IMR-90 (cell line): Measurements from ENCODE around the gene DOK1. TPM values are rescaled to one million over a fixed set of nuclear protein-coding genes. Genes with fewer than 3 reads are reported as not detected.

ENCODE experiments used
- ATAC-seq: fragments of 200-7000 bp; cut with Tn5 transposase; 2 replicates; pipeline ENCODE4 v1.9.1; 2020; ENCODE audit warnings: low read depth, mild to moderate bottlenecking, moderate library complexity
- BruUV-seq: library from RNA; stranded (reverse); fragments of 400-500 nt; replicated peaks from 2 replicates; lab custom pipeline; 2021; lab: Mats Ljungman, UMichigan
- CTCF ChIA-PET: fragments of 300-600 bp; formaldehyde crosslinking; extraction: SDS; loops from one replicate; lab custom pipeline; 2021; ENCODE audit warnings: antibody characterized with exemption; lab: Yijun Ruan, JAX
- POLR2A ChIA-PET: fragments of 300-600 bp; sonication (Branson Sonifier 250); formaldehyde crosslinking; loops from one replicate; lab custom pipeline; 2022; ENCODE audit warnings: antibody characterized with exemption; ENCODE audit not compliant: unreplicated experiment; lab: Charles Lee
- DNase-seq: peaks from one replicate; pipeline ENCODE4 v3.0.0; 2013
- H2AFZ ChIP-seq: replicated peaks from 2 replicates; pipeline ENCODE3; 2013; ENCODE audit warnings: low read length, mild to moderate bottlenecking; ENCODE audit not compliant: poor library complexity
- H2AK5ac ChIP-seq: 2 replicates; pipeline ENCODE4 v1.6.1; 2013; ENCODE audit warnings: low read depth, low read length, inconsistent platforms
- H2AK9ac ChIP-seq: replicated peaks from 2 replicates; pipeline ENCODE3; 2013; ENCODE audit warnings: mild to moderate bottlenecking, low read depth, low read length, moderate library complexity; ENCODE audit not compliant: poor library complexity
- H2BK120ac ChIP-seq: 2 replicates; pipeline ENCODE4 v1.6.1; 2013; ENCODE audit warnings: low read depth, low read length, inconsistent platforms
- H2BK15ac ChIP-seq: 3 replicates; pipeline ENCODE4 v1.6.1; 2013; ENCODE audit warnings: low read depth, low read length, inconsistent platforms
- H2BK20ac ChIP-seq: 2 replicates; pipeline ENCODE4 v1.6.1; 2013; ENCODE audit warnings: low read depth, mild to moderate bottlenecking, inconsistent platforms, low read length, moderate library complexity
- H2BK5ac ChIP-seq: 2 replicates; pipeline ENCODE4 v1.6.1; 2013; ENCODE audit warnings: mild to moderate bottlenecking, low read depth, low read length, inconsistent platforms; ENCODE audit not compliant: poor library complexity, severe bottlenecking
- H3K14ac ChIP-seq: replicated peaks from 2 replicates; pipeline ENCODE4 v1.6.1; 2013; ENCODE audit warnings: low read depth, low read length, inconsistent platforms
- H3K18ac ChIP-seq: 2 replicates; pipeline ENCODE4 v1.6.1; 2013; ENCODE audit warnings: low read depth, low read length, control low read depth
- H3K23ac ChIP-seq: 2 replicates; pipeline ENCODE4 v1.6.1; 2013; ENCODE audit warnings: low read depth, low read length, inconsistent platforms
- H3K27ac ChIP-seq: 2 replicates; pipeline ENCODE4 v1.5.1; 2013; ENCODE audit warnings: mild to moderate bottlenecking, control low read depth, low read length; ENCODE audit not compliant: insufficient read depth
- H3K27me3 ChIP-seq: 2 replicates; pipeline ENCODE4 v1.6.1; 2013; ENCODE audit warnings: low read length; ENCODE audit not compliant: control insufficient read depth, insufficient read depth
- H3K36me3 ChIP-seq: 2 replicates; pipeline ENCODE4 v1.6.1; 2013; ENCODE audit warnings: low read length, mixed read lengths; ENCODE audit not compliant: control insufficient read depth, insufficient read depth
- H3K4ac ChIP-seq: 2 replicates; pipeline ENCODE4 v1.6.1; 2013; ENCODE audit warnings: low read depth, low read length, inconsistent platforms
- H3K4me1 ChIP-seq: 2 replicates; pipeline ENCODE4 v1.6.1; 2013; ENCODE audit warnings: low read length, mixed read lengths; ENCODE audit not compliant: control insufficient read depth, insufficient read depth
- H3K4me2 ChIP-seq: 2 replicates; pipeline ENCODE4 v1.6.1; 2013; ENCODE audit warnings: low read depth, mild to moderate bottlenecking, control low read depth, low read length, moderate library complexity
- H3K4me3 ChIP-seq: 2 replicates; pipeline ENCODE4 v1.5.1; 2013; ENCODE audit warnings: low read depth, mild to moderate bottlenecking, control low read depth, low read length, moderate library complexity; ENCODE audit not compliant: insufficient read depth
- H3K56ac ChIP-seq: 2 replicates; pipeline ENCODE4 v1.6.1; 2013; ENCODE audit warnings: low read length, inconsistent platforms; ENCODE audit not compliant: insufficient read depth; ENCODE audit errors: extremely low read depth
- H3K79me1 ChIP-seq, 2 experiments: 2 replicates each; pipeline ENCODE4 v1.6.1; 2013; ENCODE audit warnings: low read length in 2 of 2, inconsistent platforms in 1 of 2, low read depth in 1 of 2
- H3K9ac ChIP-seq: 2 replicates; pipeline ENCODE4 v1.6.1; 2013; ENCODE audit warnings: low read depth, low read length, control low read depth
- H3K9me1 ChIP-seq: 2 replicates; pipeline ENCODE4 v1.6.1; 2013; ENCODE audit warnings: low read length, inconsistent platforms; ENCODE audit not compliant: insufficient read depth
- H3K9me3 ChIP-seq: 2 replicates; pipeline ENCODE4 v1.6.1; 2013; ENCODE audit warnings: low read length; ENCODE audit not compliant: control insufficient read depth, insufficient read depth
- H4K20me1 ChIP-seq: 2 replicates; pipeline ENCODE4 v1.6.1; 2013; ENCODE audit warnings: low read length, inconsistent platforms; ENCODE audit not compliant: insufficient read depth
- H4K5ac ChIP-seq: 2 replicates; pipeline ENCODE4 v1.6.1; 2013; ENCODE audit warnings: mild to moderate bottlenecking, low read depth, low read length, control low read depth
- H4K8ac ChIP-seq, 2 experiments: 2 replicates each; pipeline ENCODE4 v1.6.1; 2013; ENCODE audit warnings: low read depth in 2 of 2, low read length in 2 of 2, control low read depth in 1 of 2, inconsistent platforms in 1 of 2
- H4K91ac ChIP-seq: 2 replicates; pipeline ENCODE4 v1.6.1; 2013; ENCODE audit warnings: low read depth, low read length, inconsistent platforms; ENCODE audit not compliant: insufficient read depth
- BHLHE40 ChIP-seq: fragments of 150-350 bp; IDR thresholded peaks from 2 replicates; pipeline ENCODE4 v1.6.1; 2016; ENCODE audit warnings: mild to moderate bottlenecking, low read depth, low read length
- CHD1 ChIP-seq: IDR thresholded peaks from 2 replicates; pipeline ENCODE4 v1.6.1; 2012; ENCODE audit warnings: low read depth, low read length, improper control_type of control experiment
- ELK1 ChIP-seq: fragments of 150-350 bp; IDR thresholded peaks from 2 replicates; pipeline ENCODE4 v1.6.1; 2016; ENCODE audit warnings: low read depth, mild to moderate bottlenecking, low read length, moderate library complexity, borderline replicate concordance
- FOS ChIP-seq: fragments of 150-350 bp; IDR thresholded peaks from 2 replicates; pipeline ENCODE4 v1.6.1; 2016; ENCODE audit warnings: low read depth, low read length
- MAFK ChIP-seq: IDR thresholded peaks from 2 replicates; pipeline ENCODE4 v1.6.1; 2012; ENCODE audit warnings: low read depth, low read length, improper control_type of control experiment
- MAZ ChIP-seq: IDR thresholded peaks from 2 replicates; pipeline ENCODE4 v1.6.1; 2012; ENCODE audit warnings: low read depth, mild to moderate bottlenecking, low read length, improper control_type of control experiment, moderate library complexity, borderline replicate concordance
- MXI1 ChIP-seq: IDR thresholded peaks from 2 replicates; pipeline ENCODE4 v1.6.1; 2012; ENCODE audit warnings: low read depth, mild to moderate bottlenecking, low read length, moderate library complexity, borderline replicate concordance
- NFE2L2 ChIP-seq: fragments of 150-350 bp; IDR thresholded peaks from 2 replicates; pipeline ENCODE4 v1.6.1; 2016; ENCODE audit warnings: low read depth, mild to moderate bottlenecking, low read length
- RAD21 ChIP-seq: IDR thresholded peaks from 2 replicates; pipeline ENCODE4 v1.6.1; 2012; ENCODE audit warnings: low read length, improper control_type of control experiment
- RCOR1 ChIP-seq: IDR thresholded peaks from 2 replicates; pipeline ENCODE4 v1.6.1; 2012; ENCODE audit warnings: mild to moderate bottlenecking, low read length, improper control_type of control experiment; ENCODE audit not compliant: insufficient replicate concordance
- RFX5 ChIP-seq: IDR thresholded peaks from 2 replicates; pipeline ENCODE4 v1.8.0; 2012; ENCODE audit warnings: low read depth, mild to moderate bottlenecking, low read length, moderate library complexity
- SMC3 ChIP-seq: fragments of 150-350 bp; IDR thresholded peaks from 2 replicates; pipeline ENCODE4 v1.6.1; 2016; ENCODE audit warnings: low read depth, mild to moderate bottlenecking, antibody characterized with exemption, low read length, moderate library complexity
- USF2 ChIP-seq: fragments of 150-350 bp; IDR thresholded peaks from 2 replicates; pipeline ENCODE4 v1.6.1; 2017; ENCODE audit warnings: mild to moderate bottlenecking, antibody characterized with exemption, low read length, low read depth
- WGBS, 2 experiments: methylation state at CpG; one replicate each; pipeline versions ENCODE4 v1.1.5 to v1.1.7; 2013; ENCODE audit warnings: missing lambda C conversion rate in 2 of 2; ENCODE audit not compliant: insufficient read length in 1 of 2; ENCODE audit errors: extremely low coverage in 2 of 2; 5-methylcytosine and 5-hydroxymethylcytosine counted together
- dilution Hi-C: fragments of 300-500 bp; cut with HindIII; formaldehyde crosslinking; loops from one replicate; pipeline ENCODE4 v1.14.3; 2018; ENCODE audit warnings: low sequenced_read_pairs; ENCODE audit not compliant: unreplicated experiment
- in situ Hi-C: fragments of 300-500 bp; cut with MboI; formaldehyde crosslinking; loops from 3 replicates; pipeline ENCODE4 v1.14.3; 2019; ENCODE audit warnings: low sequenced_read_pairs, inconsistent platforms, mixed read lengths
- intact Hi-C: fragments of 100-400 bp; cut with micrococcal nuclease; formaldehyde crosslinking; loops from 2 replicates; pipeline ENCODE4 v1.10.0; 2022
- polyA plus RNA-seq, 3 experiments: library from polyadenylated mRNA; depleted of rRNA; stranded (reverse); fragments of >200 nt; gene quantifications; 2 replicates each; pipeline ENCODE4 v1.2.3, GENCODE V29; 2012; ENCODE audit warnings: low replicate concordance in 1 of 3
- total RNA-seq: library from RNA; depleted of rRNA; stranded (reverse); fragments of >200 nt; gene quantifications from 2 replicates; pipeline ENCODE4 v1.2.3, GENCODE V29; 2012
- TF ChIP-seq, protein P1 (sequence below): conservative IDR thresholded peaks from 2 replicates; pipeline ENCODE4 v1.5.1; 2012; ENCODE audit warnings: mild to moderate bottlenecking, low read depth, low read length, improper control_type of control experiment

DOK1 gene
- total and polyA plus RNA-seq, 2 of the 4 experiments (the other 2 are of a cell fraction), result 15.4 to 17.6 TPM

GRCh38 chr2:74559912-74560311 lies 5.4 kb downstream of the DOK1 start:
- DNase-seq, result no peak
- BruUV-seq, result no TSS peak
- H3K23ac ChIP-seq, result no peak overlapping the region
- H3K56ac ChIP-seq, result no peak overlapping the region
- CTCF ChIA-PET, result interaction anchor here (1.5 kb wide), 1 partner anchor 29 kb away, joined by 3 read pairs; no protein-coding TSS in a partner anchor
- no peak overlapping the region for H2BK5ac ChIP-seq
- no peak overlapping the region for H4K8ac ChIP-seq
- peaks cover 10% of the 10 kb centered on the region for H3K4me1 ChIP-seq
- H3K27ac ChIP-seq, result no peak overlapping the region
- no peak overlapping the region for H3K4me2 ChIP-seq
- no peak overlapping the region for H3K14ac ChIP-seq
- no peak overlapping the region for H3K9ac ChIP-seq
- dilution Hi-C loops (no loop called here), in situ Hi-C loops (no loop called here), intact Hi-C loops (no loop called here)
- H2BK120ac ChIP-seq, result no peak overlapping the region
- no peak overlapping the region for H3K4me3 ChIP-seq
- H3K9me3 ChIP-seq, result no peaks in the 10 kb centered on the region
- H3K36me3 ChIP-seq, result peaks cover 14% of the 10 kb centered on the region
- POLR2A ChIA-PET, result no interaction called here
- no peak overlapping the region for H3K18ac ChIP-seq
- no peaks in the 10 kb centered on the region for H3K27me3 ChIP-seq
- H2BK20ac ChIP-seq, result no peak overlapping the region
- H3K9me1 ChIP-seq, result peaks cover 20% of the 10 kb centered on the region
- no peak overlapping the region for H4K91ac ChIP-seq
- H2AFZ ChIP-seq, result no peak overlapping the region
- no CpG with 5 or more reads among the region's 5 CpGs for WGBS, 2 experiments
- no peaks in the 10 kb centered on the region for H4K20me1 ChIP-seq
- peaks cover 6 to 23% of the 10 kb centered on the region in 2 experiments; a peak in 3 of 4 replicates for H3K79me1 ChIP-seq
- no peak overlapping the region for H2AK9ac ChIP-seq
- no peak overlapping the region for H4K5ac ChIP-seq
- no peak overlapping the region for H3K4ac ChIP-seq
- TF ChIP-seq, protein P1, sequence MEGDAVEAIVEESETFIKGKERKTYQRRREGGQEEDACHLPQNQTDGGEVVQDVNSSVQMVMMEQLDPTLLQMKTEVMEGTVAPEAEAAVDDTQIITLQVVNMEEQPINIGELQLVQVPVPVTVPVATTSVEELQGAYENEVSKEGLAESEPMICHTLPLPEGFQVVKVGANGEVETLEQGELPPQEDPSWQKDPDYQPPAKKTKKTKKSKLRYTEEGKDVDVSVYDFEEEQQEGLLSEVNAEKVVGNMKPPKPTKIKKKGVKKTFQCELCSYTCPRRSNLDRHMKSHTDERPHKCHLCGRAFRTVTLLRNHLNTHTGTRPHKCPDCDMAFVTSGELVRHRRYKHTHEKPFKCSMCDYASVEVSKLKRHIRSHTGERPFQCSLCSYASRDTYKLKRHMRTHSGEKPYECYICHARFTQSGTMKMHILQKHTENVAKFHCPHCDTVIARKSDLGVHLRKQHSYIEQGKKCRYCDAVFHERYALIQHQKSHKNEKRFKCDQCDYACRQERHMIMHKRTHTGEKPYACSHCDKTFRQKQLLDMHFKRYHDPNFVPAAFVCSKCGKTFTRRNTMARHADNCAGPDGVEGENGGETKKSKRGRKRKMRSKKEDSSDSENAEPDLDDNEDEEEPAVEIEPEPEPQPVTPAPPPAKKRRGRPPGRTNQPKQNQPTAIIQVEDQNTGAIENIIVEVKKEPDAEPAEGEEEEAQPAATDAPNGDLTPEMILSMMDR, result no peak
- TF ChIP-seq MAFK (no peak), RAD21 (no peak), RCOR1 (no peak), FOS (no peak), BHLHE40 (no peak), ELK1 (no peak), NFE2L2 (no peak), MXI1 (no peak), USF2 (no peak), CHD1 (no peak), RFX5 (no peak), MAZ (no peak), SMC3 (no peak)
- H2BK15ac ChIP-seq, result no peak overlapping the region
- peak overlapping the region; percentile 62; the same call in 1 of the 2 replicates for H2AK5ac ChIP-seq
- no peak for ATAC-seq
